Astrocyte of the spinal cord (primary cell): ENCODE data around the gene TBCC.
"Not testable (repeated sequence)": the region's sequence is repeated elsewhere in the genome, so short reads cannot be mapped to it uniquely, and the experiment has no call there.

Source experiments
- DNase-seq: peaks from one replicate; pipeline ENCODE4 v3.0.0; 2011; ENCODE audit warnings: low read depth, low spot score
- H3K4me3 ChIP-seq: 2 replicates; pipeline ENCODE4 v1.5.1; 2011; ENCODE audit warnings: low read depth, mild to moderate bottlenecking, low read length, moderate library complexity
- in situ Hi-C: cut with HindIII; loops from 2 replicates; pipeline ENCODE4 v1.10.0; 2017; ENCODE audit warnings: low sequenced_read_pairs
- TF ChIP-seq, protein P1 (sequence below): IDR thresholded peaks from 2 replicates; pipeline ENCODE4 v1.5.1; 2012; ENCODE audit warnings: low read depth, mild to moderate bottlenecking, low read length, inconsistent platforms

TBCC gene

DNA sequence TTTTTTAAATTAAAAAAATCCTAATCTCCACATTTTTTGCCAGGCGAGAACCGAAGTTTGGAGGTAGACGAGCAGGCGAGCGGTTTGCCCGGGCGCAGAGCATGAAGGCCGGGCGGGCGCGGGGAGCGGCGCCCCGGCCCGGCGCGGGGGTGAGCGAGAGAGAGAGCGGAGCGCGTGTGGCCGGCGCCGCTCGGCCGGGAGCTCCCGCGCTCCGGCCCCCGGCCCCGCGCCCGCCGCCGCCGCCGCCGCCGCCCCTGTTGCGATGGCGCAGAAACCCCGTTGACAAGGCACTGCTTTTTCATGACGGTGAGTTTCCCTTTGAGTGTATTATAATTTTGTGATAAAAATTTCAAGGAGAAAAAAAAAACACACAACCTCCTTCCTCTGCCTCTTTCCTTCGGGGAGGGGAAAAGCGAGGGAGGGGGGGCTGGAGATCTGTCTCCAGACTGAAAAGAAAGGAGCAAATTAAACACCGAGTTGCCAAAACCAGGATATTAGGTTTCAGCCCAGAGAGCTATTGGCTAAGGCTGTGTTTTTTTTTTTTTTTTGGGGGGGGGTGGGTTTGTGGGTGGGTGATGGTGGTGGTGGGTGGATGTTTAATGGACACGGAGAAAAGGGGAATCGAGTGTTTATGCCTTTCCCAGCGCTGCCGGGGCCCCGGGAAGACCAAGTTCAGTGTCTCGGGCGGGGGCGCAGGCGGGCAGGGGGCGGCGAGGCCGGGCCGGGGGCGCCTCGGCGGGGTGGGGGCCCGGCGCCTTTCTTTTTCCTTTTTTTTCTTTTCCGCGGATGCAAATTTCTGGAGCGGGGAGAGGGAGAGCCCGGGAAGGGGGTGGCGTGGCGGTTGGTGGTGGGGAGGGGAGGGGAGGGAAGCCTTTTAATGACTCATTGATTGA is 36.1 kb upstream of the TBCC start, which contains the start of gene BICRAL:
TSS of gene BICRAL (plus strand) at position 257 of the 893 bp plus-strand sequence. CDS start 39,971 bp downstream, outside the sequence.
- peak within 1 kb of the TSS; percentile 92 for H3K4me3 ChIP-seq
- TF ChIP-seq, protein P1, sequence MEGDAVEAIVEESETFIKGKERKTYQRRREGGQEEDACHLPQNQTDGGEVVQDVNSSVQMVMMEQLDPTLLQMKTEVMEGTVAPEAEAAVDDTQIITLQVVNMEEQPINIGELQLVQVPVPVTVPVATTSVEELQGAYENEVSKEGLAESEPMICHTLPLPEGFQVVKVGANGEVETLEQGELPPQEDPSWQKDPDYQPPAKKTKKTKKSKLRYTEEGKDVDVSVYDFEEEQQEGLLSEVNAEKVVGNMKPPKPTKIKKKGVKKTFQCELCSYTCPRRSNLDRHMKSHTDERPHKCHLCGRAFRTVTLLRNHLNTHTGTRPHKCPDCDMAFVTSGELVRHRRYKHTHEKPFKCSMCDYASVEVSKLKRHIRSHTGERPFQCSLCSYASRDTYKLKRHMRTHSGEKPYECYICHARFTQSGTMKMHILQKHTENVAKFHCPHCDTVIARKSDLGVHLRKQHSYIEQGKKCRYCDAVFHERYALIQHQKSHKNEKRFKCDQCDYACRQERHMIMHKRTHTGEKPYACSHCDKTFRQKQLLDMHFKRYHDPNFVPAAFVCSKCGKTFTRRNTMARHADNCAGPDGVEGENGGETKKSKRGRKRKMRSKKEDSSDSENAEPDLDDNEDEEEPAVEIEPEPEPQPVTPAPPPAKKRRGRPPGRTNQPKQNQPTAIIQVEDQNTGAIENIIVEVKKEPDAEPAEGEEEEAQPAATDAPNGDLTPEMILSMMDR: no peak
- peak; percentile 95 for DNase-seq
- in situ Hi-C loops: no loop called here

DNA sequence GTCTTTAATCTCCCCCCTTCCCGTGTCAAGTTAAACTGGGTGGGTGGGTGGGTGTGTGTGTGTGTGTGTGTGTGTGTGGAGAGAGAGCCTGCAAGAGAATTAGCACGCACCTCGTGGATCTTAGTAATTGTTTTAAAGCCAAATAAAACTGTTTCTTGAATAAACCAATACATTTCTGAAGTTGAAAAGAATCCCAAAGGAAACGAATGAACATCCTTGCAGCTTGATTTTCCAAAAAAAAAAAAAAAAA is 35.6 kb upstream of the TBCC start:
- peak overlapping the region; percentile 92 for H3K4me3 ChIP-seq
- in situ Hi-C loops: no loop called here
- TF ChIP-seq, protein P1: no peak
- DNase-seq: peak; percentile 60

DNA sequence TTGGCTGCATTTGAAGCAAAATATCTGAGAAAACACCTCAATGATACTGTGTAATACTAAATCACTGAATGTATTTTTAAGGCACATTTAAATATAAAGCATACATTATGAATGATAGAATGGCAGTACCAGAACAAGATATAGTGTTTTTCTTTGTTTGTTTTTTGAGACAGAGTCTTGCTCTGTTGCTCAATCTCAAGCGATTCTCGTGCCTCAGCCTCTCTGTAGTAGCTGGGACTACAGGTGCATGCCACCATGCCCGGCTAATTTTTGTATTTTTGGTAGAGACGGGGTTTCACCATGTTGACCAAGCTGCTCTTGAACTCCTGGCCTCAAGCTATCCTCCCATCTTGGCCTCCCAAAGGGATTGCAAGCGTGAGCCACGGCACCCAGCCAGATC is 33.6 kb upstream of the TBCC start:
- no peak for DNase-seq
- H3K4me3 ChIP-seq: no peak overlapping the region
- in situ Hi-C loops: no loop called here
- TF ChIP-seq, protein P1: no peak

DNA sequence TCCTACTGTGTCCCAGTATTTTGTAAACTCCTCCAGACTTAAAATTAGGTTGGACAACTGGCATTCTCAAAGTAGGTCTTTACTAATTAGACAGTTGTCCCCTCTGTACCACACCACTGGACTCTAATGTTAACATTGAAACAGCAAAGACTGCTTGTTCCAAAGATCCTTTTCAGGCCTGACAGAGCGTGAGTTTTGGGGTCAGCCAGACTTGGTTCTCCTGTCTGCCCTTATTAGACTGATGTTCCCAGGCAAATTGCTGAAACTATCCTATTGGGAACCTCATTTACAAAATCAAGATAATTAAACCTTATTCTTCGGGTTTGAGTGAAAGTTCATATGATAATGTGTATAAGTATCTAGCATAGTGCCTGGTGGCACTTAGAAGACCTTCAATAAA is 32.2 kb upstream of the TBCC start:
- H3K4me3 ChIP-seq: no peak overlapping the region
- TF ChIP-seq, protein P1: no peak
- in situ Hi-C loops: no loop called here
- no peak for DNase-seq

DNA sequence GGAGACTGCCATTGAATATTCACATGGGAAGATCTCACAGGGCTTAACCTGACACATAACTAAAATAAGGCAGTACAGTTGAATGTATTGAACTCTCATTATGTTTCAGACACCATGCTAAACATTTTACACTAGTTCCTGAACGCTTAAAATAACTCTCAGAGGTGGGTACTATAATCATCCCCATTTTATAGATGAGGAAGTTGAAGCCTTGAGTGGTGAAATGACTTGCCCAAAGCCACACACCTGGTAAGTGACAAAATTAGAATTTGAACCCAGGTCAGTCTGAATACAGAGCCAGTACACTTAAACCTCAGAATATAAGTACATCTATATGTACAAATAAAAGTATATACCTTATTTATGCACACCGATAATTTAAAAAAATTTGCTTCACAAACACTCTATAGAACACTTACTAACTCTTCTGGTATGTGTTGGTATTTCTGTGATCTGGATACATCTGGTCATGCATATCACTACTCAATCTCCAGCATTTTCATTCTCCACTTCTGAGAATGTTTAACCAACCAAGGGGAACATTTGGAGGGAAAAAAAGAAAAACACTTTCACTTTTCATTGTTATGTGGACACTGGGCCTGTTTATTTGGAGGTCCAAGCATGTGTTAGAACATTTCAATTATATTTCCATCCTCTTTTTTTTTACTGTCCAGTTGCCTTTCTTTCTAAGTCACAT is 31.4 kb upstream of the TBCC start:
- peak; percentile 64 for DNase-seq
- TF ChIP-seq, protein P1: no peak
- no peak overlapping the region for H3K4me3 ChIP-seq
- in situ Hi-C loops: no loop called here

DNA sequence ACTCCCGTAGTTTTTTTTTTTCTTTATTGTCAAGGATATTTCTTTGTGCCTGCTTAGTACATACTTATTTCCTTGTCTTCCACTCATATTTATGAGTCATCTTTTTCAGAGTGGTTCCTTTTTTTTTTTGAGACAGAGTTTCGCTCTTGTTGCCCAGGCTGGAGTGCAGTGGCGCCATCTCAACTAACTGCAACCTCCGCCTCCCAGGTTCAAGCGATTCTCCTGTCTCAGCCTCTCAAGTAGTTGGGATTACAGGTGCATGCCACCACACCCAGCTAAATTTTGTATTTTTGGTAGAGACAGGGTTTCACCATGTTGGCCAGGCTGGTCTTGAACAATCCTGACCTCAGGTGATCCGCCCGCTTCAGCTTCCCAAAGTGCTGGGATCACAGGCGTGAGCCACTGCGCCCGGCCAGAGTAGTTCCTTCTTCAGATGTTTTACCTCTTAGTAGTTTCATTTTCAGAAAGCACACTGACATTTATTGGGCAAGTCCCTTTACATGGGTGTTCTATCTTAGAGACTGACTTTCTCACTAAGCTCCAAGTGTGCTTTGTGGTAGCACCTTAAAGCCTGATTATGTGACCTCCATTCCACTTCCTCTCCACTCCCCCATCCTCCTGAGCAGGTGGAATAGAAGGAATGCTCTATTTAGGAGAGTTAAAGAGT is 29.1 kb upstream of the TBCC start:
- DNase-seq, H3K4me3 ChIP-seq, in situ Hi-C loops: not testable (repeated sequence)

DNA sequence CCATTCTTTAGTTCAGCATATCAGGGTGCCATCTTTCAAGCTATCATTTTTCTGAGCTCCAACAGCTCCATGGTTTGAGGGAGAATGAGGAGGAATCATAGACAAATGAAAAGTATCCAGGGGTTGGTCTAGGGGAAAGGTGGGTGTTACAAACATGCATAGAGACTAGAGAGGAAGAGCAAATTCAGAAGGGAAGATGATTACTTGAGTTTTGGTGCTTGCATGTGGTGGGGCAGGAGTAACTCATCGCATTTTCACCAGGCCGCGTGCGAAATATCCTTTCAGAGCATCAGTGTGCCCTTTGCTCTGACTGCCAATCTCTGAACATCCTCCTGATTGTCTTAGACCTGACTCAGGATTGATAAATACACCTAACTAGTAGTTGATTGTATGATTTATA is 28.3 kb upstream of the TBCC start:
- H3K4me3 ChIP-seq: no peak overlapping the region
- no peak for DNase-seq
- in situ Hi-C loops: no loop called here
- TF ChIP-seq, protein P1: no peak
